Naive thymus-derived CD8-positive, alpha-beta T cell (primary cell): ENCODE data around the gene RET. TPM values are rescaled to one million over a fixed set of nuclear protein-coding genes. Genes with fewer than 3 reads are reported as not detected.
A peak's percentile ranks its signal among the peaks of the same experiment; 100 is the strongest.
"Not testable (repeated sequence)": the region's sequence is repeated elsewhere in the genome, so short reads cannot be mapped to it uniquely, and the experiment has no call there.

ENCODE experiments used
- ATAC-seq, 2 donors: fragments of 150-1000 bp; cut with Tn5 transposase in 1 of 2; sonication (Bioruptor Pico), chemical (Tn5 transposase) in 1 of 2; 1 replicate in 1 of 2; 2 replicates in 1 of 2; pipeline ENCODE4 v1.10.0; 2021; ENCODE audit warnings: mild to moderate bottlenecking in 2 of 2, moderate library complexity in 2 of 2
- POLR2A ChIA-PET: fragments of 350-600 bp; sonication (Branson Sonifier 250); formaldehyde crosslinking; loops from one replicate; lab custom pipeline; 2021; ENCODE audit warnings: antibody characterized with exemption; lab: Charles Lee
- DNase-seq, 10 donors: peaks; one replicate each; pipeline versions ENCODE4 v3.0.0 to v3.0.0-alpha.2; 2020 to 2022
- H3K27ac Mint-ChIP-seq, 10 donors: one replicate each; pipeline ENCODE4 v1.8.0; 2020 to 2022; ENCODE audit warnings: mild to moderate bottlenecking in 10 of 10, mixed read lengths in 10 of 10, moderate library complexity in 4 of 10, inconsistent platforms in 1 of 10
- H3K27me3 Mint-ChIP-seq, 5 donors: one replicate each; pipeline ENCODE4 v1.8.0; 2021 to 2022; ENCODE audit warnings: mixed read lengths in 5 of 5
- H3K36me3 Mint-ChIP-seq, 3 donors: one replicate each; pipeline ENCODE4 v1.8.0; 2020 to 2022; ENCODE audit warnings: mixed read lengths in 3 of 3, mild to moderate bottlenecking in 2 of 3, inconsistent platforms in 1 of 3
- H3K4me1 Mint-ChIP-seq, 4 donors: one replicate each; pipeline ENCODE4 v1.8.0; 2021 to 2022; ENCODE audit warnings: mixed read lengths in 4 of 4
- H3K4me3 Mint-ChIP-seq, 10 donors: one replicate each; pipeline ENCODE4 v1.8.0; 2020 to 2022; ENCODE audit warnings: mild to moderate bottlenecking in 10 of 10, mixed read lengths in 10 of 10, moderate library complexity in 6 of 10, inconsistent platforms in 1 of 10
- H3K9me3 Mint-ChIP-seq, 9 donors: one replicate each; pipeline ENCODE4 v1.8.0; 2020 to 2022; ENCODE audit warnings: mixed read lengths in 9 of 9, mild to moderate bottlenecking in 3 of 9, inconsistent platforms in 1 of 9, moderate library complexity in 1 of 9
- polyA plus RNA-seq, 3 donors: library from polyadenylated mRNA; unstranded; fragments of 300-500 nt; fragmentation: Illumina TruSeq; gene quantifications; one replicate each; pipeline ENCODE4 v1.2.3, GENCODE V29; 2021
- total RNA-seq, 8 experiments: library from RNA in 2 of 8; stranded (reverse) in 2 of 8; gene quantifications; one replicate each; pipeline ENCODE4 v1.2.3 and lab custom pipeline; 2021 to 2026

The RET gene
- total and polyA plus RNA-seq, 5 experiments from 2014 or later: not detected

DNA sequence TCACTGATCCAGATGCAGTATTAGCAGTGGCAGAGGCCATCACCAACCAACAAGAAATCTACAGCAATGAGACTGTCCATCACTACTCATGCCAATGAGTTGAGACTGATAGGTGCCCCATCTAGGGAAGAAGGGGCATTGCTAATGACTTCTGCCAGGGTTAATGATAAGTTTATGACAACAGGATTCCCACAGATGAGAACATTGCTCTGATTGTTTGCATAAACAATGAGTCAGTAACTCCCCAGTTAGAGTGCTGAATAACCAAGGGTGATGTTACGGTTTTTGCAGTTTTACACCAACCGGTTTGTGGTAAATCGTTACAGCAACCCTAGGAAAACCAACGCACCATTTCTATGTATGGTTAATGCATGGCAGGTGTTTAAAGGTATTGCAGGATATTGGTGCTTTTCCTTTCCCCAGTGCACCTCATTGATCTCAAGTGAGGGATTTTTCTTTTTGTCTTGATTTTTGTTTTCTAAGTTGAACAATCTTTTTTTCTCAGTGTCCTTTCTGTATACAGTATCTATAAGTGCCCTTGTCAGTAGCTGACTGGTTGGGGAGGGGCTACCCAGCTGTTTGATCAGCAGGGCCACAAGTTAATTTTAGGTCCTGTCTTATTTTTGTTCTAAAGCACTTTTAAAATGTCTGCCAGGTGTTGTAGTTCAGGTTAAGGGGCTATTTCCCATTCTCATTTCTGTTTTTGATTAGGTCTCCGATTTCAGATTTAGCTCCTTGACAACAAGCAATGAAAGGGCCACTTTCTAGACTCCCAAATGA is 57.4 kb downstream of the RET start:
- DNase-seq (no peak), ATAC-seq (no peak)
- H3K9me3 Mint-ChIP-seq: no peaks in the 10 kb centered on the region
- peak overlapping the region in 1 of 10 donors; percentile 4 for H3K27ac Mint-ChIP-seq
- no peaks in the 10 kb centered on the region for H3K27me3 Mint-ChIP-seq
- H3K4me1 Mint-ChIP-seq: peaks cover 13 to 41% (median 19%) of the 10 kb centered on the region in 4 donors
- H3K36me3 Mint-ChIP-seq: no peaks in the 10 kb centered on the region
- no peak overlapping the region for H3K4me3 Mint-ChIP-seq
- POLR2A ChIA-PET: interaction anchor here (7.7 kb wide), 1 partner anchor 14 kb away, joined by 113 read pairs; no protein-coding TSS in a partner anchor

DNA sequence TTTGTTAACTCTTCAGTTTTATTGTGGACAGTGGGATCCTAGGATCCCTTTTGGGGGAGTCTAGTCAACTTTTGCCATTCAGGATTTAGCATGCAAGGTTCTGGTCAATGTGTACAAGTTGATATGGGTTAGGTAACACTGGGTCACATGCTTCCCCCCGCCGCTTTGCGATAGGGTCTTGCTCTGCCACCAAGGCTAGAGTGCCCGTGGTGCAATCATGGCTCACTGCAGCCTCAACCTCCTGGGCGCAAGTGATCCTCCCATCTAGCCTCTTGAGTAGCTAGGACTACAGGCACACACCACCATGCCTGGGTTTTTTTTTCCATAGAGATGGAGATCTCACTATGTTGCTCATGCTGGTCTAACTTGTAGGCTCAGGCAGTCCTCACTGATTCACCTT is 58.2 kb downstream of the RET start:
- ATAC-seq (no peak), DNase-seq (no peak)
- Mint-ChIP-seq H3K27me3 (no peaks in the 10 kb centered on the region), H3K4me1 (peaks cover 16 to 42% (median 26%) of the 10 kb centered on the region in 4 donors), H3K36me3 (no peaks in the 10 kb centered on the region), H3K4me3 (peak overlapping the region in 3 of 10 donors; percentile 55 to 93 (median 71)), H3K27ac (peak overlapping the region in 4 of 10 donors; percentile 21 to 93 (median 46)), H3K9me3 (no peaks in the 10 kb centered on the region)
- POLR2A ChIA-PET: interaction anchor here (7.7 kb wide), 1 partner anchor 15 kb away, joined by 113 read pairs; no protein-coding TSS in a partner anchor

GRCh38 chr10:43135656-43136055 is 58.8 kb downstream of the RET start:
- no peak for ATAC-seq
- no peaks in the 10 kb centered on the region for H3K9me3 Mint-ChIP-seq
- peak overlapping the region in 8 of 10 donors; percentile 9 to 95 (median 76) for H3K27ac Mint-ChIP-seq
- H3K36me3 Mint-ChIP-seq: no peaks in the 10 kb centered on the region
- H3K4me3 Mint-ChIP-seq: peak overlapping the region in 8 of 10 donors; percentile 2 to 94 (median 72)
- H3K27me3 Mint-ChIP-seq: no peaks in the 10 kb centered on the region
- peaks cover 19 to 47% (median 31%) of the 10 kb centered on the region in 4 donors for H3K4me1 Mint-ChIP-seq
- POLR2A ChIA-PET: interaction anchor here (7.7 kb wide), 1 partner anchor 15 kb away, joined by 113 read pairs; no protein-coding TSS in a partner anchor
- no peak for DNase-seq

GRCh38 chr10:43136432-43136831 is 59.6 kb downstream of the RET start:
- Mint-ChIP-seq H3K4me1 (peaks cover 21 to 52% (median 37%) of the 10 kb centered on the region in 4 donors), H3K9me3 (no peaks in the 10 kb centered on the region), H3K27ac (peak overlapping the region in 8 of 10 donors; percentile 41 to 95 (median 82)), H3K27me3 (no peaks in the 10 kb centered on the region), H3K4me3 (peak overlapping the region; percentile 47 to 94 (median 87)), H3K36me3 (no peaks in the 10 kb centered on the region)
- no peak for ATAC-seq
- no peak for DNase-seq
- POLR2A ChIA-PET: interaction anchor here (7.7 kb wide), 1 partner anchor 16 kb away, joined by 113 read pairs; no protein-coding TSS in a partner anchor

GRCh38 chr10:43136995-43137716 is 60.3 kb downstream of the RET start:
- no peaks in the 10 kb centered on the region for H3K9me3 Mint-ChIP-seq
- peaks cover 24 to 57% (median 42%) of the 10 kb centered on the region in 4 donors for H3K4me1 Mint-ChIP-seq
- POLR2A ChIA-PET: interaction anchor here (0.9 to 7.7 kb wide), 12 partner anchors 14 to 498 kb away, joined by 3 to 113 read pairs (median 4); partner anchors contain the start of genes BMS1, HNRNPF, ZNF239 and ZNF33B
- DNase-seq: no peak
- peak overlapping the region; percentile 93 to 97 (median 94) for H3K27ac Mint-ChIP-seq
- no peaks in the 10 kb centered on the region for H3K27me3 Mint-ChIP-seq
- ATAC-seq: no peak
- no peaks in the 10 kb centered on the region for H3K36me3 Mint-ChIP-seq
- peak overlapping the region; percentile 84 to 94 (median 90) for H3K4me3 Mint-ChIP-seq

DNA sequence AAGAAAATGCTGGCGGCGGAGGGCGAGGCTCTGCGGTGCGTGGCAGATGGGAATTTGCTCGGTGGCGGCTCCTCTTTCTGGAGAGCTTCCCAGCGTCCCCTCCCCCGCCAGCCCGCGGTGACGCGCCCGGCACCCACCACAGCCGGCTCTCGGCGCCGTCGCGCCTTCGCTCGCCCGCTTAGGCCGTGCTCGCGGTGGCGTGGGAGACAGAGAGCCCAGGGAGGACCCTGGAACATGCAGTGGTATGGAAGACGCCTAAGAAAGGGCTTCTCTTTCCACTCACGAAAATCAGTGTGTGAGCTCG is 60.8 kb downstream of the RET start:
- H3K27ac Mint-ChIP-seq: peak overlapping the region; percentile 93 to 97 (median 94)
- peak overlapping the region; percentile 84 to 94 (median 90) for H3K4me3 Mint-ChIP-seq
- H3K9me3 Mint-ChIP-seq: no peaks in the 10 kb centered on the region
- H3K4me1 Mint-ChIP-seq: peaks cover 25 to 62% (median 47%) of the 10 kb centered on the region in 4 donors
- no peaks in the 10 kb centered on the region for H3K27me3 Mint-ChIP-seq
- H3K36me3 Mint-ChIP-seq: no peaks in the 10 kb centered on the region
- POLR2A ChIA-PET: interaction anchor here (0.6 to 7.7 kb wide), 23 partner anchors 13 to 499 kb away, joined by 3 to 113 read pairs (median 3); partner anchors contain the start of genes BMS1, HNRNPF, ZNF239 and ZNF33B
- DNase-seq (peak in 8 of 10 donors; percentile 20 to 44 (median 36)), ATAC-seq (peak; percentile 18 to 22)

DNA sequence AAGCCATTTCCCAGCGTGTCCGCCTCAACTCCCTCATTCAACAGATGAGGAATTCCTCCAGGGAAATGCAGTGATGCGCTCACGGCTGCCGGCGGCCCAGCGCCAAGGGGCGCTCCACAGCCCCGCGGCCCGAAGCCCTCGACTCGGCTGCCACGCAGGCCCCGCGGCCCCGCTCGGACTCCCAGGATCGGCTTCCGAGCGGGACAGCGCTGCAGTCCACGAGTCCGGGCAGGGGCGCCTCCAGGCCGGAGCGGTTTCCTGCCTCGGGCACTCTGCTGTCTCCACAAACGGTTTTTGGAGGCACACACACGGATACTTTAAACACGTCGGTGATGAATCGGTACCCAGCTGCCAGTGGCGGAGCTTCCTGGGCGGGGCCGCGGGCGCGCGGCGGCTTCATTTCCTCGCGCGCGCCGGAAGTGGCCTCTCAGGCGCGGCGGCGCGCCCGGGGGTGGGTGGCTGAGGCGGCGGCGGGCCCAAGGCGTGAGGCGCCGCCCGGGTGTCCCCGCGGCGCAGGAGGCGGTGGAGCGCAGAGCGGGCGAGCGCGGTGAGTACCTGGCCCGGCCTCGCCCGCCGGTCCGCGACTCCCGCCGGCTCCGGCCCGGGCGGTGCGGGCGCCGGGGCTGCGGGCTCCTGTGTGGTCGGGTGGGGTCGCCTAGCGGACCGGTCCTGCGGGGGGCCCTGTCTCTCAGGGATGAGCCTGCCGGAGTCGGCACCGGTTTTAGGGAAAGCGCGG is 61.3 kb downstream of the RET start, which contains the start of gene CSGALNACT2:
Gene CSGALNACT2 (plus strand): TSS at position 425 of the 736 bp plus-strand sequence. CDS start 16,705 bp downstream, outside the sequence.
- peak within 1 kb of the TSS; percentile 93 to 100 (median 99) for H3K27ac Mint-ChIP-seq
- POLR2A ChIA-PET: interaction anchor here (0.6 to 7.7 kb wide), 26 partner anchors 8 to 499 kb away, joined by 3 to 113 read pairs (median 3); partner anchors contain the start of genes BMS1, HNRNPF, ZNF239 and ZNF33B
- H3K36me3 Mint-ChIP-seq: no peaks in the 10 kb centered on the region
- DNase-seq (peak; percentile 79 to 91 (median 86)), ATAC-seq (peak; percentile 73 to 77)
- H3K4me1 Mint-ChIP-seq: peaks cover 25 to 64% (median 52%) of the 10 kb centered on the region in 4 donors
- H3K4me3 Mint-ChIP-seq: peak within 1 kb of the TSS; percentile 93 to 99 (median 97)
- no peaks in the 10 kb centered on the region for H3K27me3 Mint-ChIP-seq
- H3K9me3 Mint-ChIP-seq: no peaks in the 10 kb centered on the region

DNA sequence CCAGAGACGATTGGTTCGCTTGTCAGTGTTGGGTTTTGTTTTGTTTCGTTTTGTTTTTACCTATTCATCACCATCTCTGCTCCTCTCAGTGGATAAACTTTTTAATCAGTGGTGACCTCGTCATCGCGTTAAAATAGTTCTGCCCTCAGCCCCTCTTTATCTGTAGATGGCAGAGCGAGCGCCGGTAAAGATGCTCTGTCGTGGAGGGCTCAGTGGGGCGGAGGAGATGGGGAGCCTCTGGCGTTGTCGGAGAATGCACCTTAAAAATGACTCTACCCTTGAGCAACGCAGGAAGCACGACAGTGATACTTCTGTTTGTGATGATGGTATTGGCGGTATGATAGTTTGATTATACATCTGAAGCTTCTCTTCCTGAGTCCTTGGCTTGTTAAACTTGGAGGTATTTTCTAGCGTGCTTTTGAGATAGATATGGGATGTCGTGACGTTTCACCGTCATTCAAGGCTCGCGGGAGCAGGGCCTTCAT is 61.9 kb downstream of the RET start:
- H3K4me1 Mint-ChIP-seq: peaks cover 28 to 70% (median 58%) of the 10 kb centered on the region in 4 donors
- DNase-seq (peak; percentile 48 to 83 (median 72)), ATAC-seq (peak; percentile 68 to 76)
- peak overlapping the region; percentile 93 to 100 (median 99) for H3K27ac Mint-ChIP-seq
- no peaks in the 10 kb centered on the region for H3K27me3 Mint-ChIP-seq
- H3K4me3 Mint-ChIP-seq: peak overlapping the region; percentile 87 to 99 (median 97)
- POLR2A ChIA-PET: interaction anchor here (0.8 to 7.7 kb wide), 14 partner anchors 9 to 500 kb away, joined by 3 to 113 read pairs (median 6); partner anchors contain the start of genes BMS1, ZNF239, ZNF33B and ZNF487
- no peaks in the 10 kb centered on the region for H3K9me3 Mint-ChIP-seq
- H3K36me3 Mint-ChIP-seq: no peaks in the 10 kb centered on the region

DNA sequence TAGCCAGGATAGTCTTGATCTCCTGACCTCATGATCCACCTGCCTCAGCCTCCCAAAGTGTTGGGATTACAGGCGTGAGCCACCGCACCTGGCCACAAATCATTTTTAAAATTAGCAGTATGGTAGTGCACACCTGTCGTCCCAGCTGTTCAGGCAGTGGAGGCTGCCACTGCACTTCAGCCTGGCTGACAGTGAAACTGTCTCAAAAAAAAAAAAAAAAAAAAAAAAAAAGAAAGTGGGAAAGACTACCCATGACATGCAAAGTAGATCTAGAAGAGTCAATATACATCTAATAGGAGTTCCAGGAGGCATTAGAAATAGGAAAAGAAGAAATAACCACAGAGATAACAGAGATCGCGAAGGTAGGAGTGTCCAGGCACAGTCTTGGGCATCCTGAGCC is 64.6 kb downstream of the RET start:
- no peaks in the 10 kb centered on the region for H3K27me3 Mint-ChIP-seq

DNA sequence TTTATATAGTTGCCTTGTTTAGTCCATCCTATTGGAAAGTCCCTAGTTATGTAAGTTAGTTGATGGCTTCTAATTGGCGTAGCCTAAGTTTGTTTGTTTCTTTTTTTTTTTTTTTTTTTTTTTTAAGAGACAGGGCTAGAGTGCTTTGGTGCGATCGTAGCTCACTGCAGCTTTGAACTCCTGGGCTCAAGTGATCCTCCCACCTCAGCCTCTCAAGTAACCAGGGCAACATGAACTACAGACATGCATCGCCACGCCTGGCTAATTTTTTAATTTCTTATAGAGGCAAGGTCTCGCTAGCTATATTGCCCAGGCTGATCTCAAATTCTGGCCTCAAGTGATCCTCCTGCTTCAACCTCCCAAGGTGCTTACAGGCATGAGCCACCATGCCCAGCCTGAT is 68.4 kb downstream of the RET start:
- Mint-ChIP-seq H3K4me3 (peak overlapping the region in 7 of 10 donors; percentile 12 to 56 (median 40)), H3K4me1 (peaks cover 31 to 82% (median 73%) of the 10 kb centered on the region in 4 donors), H3K27ac (peak overlapping the region in 9 of 10 donors; percentile 5 to 83 (median 68)), H3K9me3 (peaks cover 0 to 17% (median 7%) of the 10 kb centered on the region in 9 donors), H3K27me3 (no peaks in the 10 kb centered on the region), H3K36me3 (peaks cover 3 to 13% (median 6%) of the 10 kb centered on the region in 3 donors)
- POLR2A ChIA-PET: interaction anchor here (0.6 kb wide), 2 partner anchors 269 to 314 kb away, joined by 3 read pairs; no protein-coding TSS in a partner anchor
- DNase-seq: peak in 5 of 10 donors; percentile 10 to 30 (median 12)
- ATAC-seq: peak; percentile 33 to 57

More for the DNA sequence above, 64.6 kb downstream of the RET start:
- Mint-ChIP-seq H3K27ac (peak overlapping the region; percentile 53 to 93 (median 74)), H3K36me3 (no peaks in the 10 kb centered on the region), H3K9me3 (no peaks in the 10 kb centered on the region), H3K4me1 (peaks cover 32 to 80% (median 74%) of the 10 kb centered on the region in 4 donors), H3K4me3 (peak overlapping the region in 9 of 10 donors; percentile 1 to 93 (median 63))
- ATAC-seq: no peak
- DNase-seq: no peak
- POLR2A ChIA-PET: interaction anchor here (0.6 to 7.7 kb wide), 6 partner anchors 21 to 255 kb away, joined by 3 to 113 read pairs (median 4); no protein-coding TSS in a partner anchor

GRCh38 chr10:43145936-43146335 is 69.1 kb downstream of the RET start:
- H3K27me3 Mint-ChIP-seq, DNase-seq, ATAC-seq: not testable (repeated sequence)
- Mint-ChIP-seq H3K4me3 (peak overlapping the region in 1 of 10 donors; percentile 35), H3K4me1 (peaks cover 31 to 82% (median 73%) of the 10 kb centered on the region in 4 donors), H3K27ac (peak overlapping the region in 7 of 10 donors; percentile 5 to 81 (median 69)), H3K36me3 (peaks cover 3 to 16% (median 6%) of the 10 kb centered on the region in 3 donors), H3K9me3 (peaks cover 0 to 17% (median 7%) of the 10 kb centered on the region in 9 donors)
- POLR2A ChIA-PET: interaction anchor here (0.6 kb wide), 2 partner anchors 268 to 315 kb away, joined by 3 read pairs; no protein-coding TSS in a partner anchor
